Lung microvascular endothelial cell (primary cell): ENCODE data around the gene SMKR1. TPM values are rescaled to one million over a fixed set of nuclear protein-coding genes. Genes with fewer than 3 reads are reported as not detected.
"Not testable (repeated sequence)": the region's sequence is repeated elsewhere in the genome, so short reads cannot be mapped to it uniquely, and the experiment has no call there.

Source experiments
- DNase-seq, 2 donors: peaks; one replicate each; pipeline versions ENCODE4 v3.0.0 to v3.0.0-alpha.2; 2010; ENCODE audit warnings: low read depth in 2 of 2
- total RNA-seq: library from RNA; depleted of rRNA; stranded (reverse); fragments of >200 nt; gene quantifications from 2 replicates; pipeline ENCODE4 v1.2.1, GENCODE V29; 2014

The SMKR1 gene
- total RNA-seq = 0.20 and 0.22 TPM in 2 replicates

DNA sequence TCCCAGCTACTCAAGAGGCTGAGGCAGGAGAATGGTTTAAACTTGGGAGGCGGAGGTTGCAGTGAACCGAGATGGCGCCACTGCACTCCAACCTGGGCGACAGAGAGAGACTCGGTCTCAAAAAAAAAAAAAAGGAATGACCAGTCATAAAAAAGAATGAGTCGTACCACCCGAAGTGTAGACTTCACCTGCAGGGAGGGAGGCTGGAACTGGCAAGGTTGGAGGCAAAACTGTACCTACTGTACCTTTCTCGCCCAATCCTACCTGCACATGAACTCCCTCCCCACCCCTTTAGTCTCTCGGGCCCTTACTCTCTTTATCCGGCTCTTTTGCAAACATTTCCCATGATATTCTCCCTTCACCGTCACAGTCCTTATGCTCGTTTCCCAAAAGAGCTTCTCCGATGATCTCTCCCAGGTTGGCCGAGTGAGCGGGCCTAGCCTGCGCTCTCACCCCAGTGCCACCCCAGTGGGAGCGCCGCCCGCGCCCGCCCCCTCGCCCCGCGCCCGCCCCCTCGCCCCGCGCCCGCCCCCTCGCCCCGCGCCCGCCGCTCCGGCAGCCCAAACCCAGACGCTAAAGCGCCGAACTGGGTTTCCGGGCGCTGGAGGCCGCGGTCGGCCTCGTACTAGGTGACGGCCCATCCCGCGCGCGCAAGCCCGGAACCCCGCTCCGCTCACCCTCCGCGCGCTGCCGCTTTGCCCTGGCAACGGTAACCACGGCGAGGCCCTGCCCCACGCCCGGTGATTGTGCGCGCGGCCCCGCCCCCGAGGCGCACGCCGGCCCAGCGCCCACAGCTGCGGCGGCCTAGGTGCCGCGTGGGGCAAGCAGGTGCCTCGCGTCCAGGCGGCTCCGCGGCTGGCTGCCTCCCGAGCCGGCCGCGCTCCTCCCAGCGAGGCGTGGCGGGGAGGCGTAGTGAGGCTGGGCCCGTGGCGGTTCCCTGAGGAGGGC is at the start of gene SMKR1:
TSS of gene SMKR1 (plus strand) at position 772 of the 948 bp plus-strand sequence. CDS start 294 bp downstream, outside the sequence.
- peak; percentile 70 to 75 for DNase-seq

DNA sequence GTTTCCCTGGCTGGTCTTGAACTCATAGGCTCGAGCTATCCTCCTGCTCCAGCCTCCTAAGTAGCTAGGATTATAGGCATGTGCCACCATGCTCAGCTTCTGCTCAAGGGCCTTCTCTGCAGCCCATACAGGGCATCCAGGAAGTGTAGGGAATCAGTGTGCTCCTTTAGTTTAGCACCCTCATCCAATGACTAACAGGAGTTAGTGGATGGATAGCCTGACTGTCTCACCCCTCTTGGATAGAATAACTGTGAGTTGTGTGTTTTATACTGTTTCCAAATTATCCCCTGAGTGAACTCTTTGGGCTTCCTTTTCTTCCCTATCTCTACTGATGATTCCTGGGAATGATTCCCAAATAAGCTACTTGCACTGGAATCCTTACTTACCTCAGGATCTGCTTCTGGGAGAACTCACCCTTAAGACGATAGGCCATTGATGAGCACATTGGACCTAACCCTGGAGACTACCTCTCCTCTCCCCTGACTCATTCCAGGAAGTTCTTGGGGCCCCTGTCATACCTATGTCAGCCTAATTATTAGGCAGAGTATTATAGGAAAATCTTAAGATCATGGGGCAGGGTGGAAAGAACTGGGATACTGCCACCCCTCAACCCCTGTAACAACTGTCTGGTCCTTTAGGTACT is 49.6 kb upstream of the SMKR1 start:
- DNase-seq = no peak

DNA sequence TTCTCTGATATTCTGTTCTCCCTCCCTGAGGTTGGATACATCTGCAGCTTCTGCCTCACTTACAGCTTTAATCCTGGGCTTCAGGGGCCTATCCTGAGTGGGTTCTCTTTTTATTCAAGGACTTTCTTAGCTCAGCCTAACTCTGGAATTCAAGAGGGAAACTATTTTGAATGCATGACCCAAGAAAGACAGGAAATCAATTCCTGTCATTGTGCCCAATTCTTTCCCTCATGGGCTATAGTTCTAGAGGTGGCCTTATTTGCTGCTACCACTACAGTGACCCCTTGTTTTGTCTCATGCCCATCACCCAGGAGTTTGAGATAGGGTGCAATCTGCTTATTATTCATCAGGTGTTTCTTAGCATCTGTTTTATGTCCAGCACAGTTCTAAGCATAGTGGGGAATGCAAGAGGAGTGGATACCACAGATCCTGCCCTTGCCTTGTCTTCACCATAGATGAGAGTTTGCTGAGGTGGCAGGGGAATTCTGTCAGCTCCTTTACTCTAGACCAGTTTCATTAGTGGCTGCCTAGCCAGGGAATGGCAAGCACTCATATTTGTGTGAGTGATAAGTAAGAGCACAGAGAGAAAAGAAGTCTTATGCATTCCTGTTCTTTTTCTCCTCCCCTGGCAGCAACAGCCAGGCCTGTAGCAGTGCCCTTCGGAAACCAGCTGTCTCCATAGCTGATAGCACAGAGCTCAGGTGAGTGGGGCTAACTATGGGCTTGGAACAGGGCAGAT is 48.7 kb upstream of the SMKR1 start:
- peak in 1 of 2 donors; percentile 11 for DNase-seq

DNA sequence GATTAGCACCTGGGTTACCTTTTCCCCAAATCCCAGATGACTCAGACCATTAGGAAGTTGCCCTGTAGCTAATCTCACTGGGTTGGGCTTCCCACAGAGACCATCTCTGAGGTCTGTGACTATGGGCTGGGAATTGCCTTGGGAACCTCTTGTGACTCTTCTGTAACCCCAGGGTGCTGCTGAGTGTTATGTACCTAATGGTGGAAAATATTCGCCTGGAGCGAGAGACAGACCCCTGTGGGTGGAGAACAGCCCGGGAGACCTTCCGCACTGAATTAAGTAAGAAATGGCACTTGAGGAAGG is 48.1 kb upstream of the SMKR1 start:
- no peak for DNase-seq

DNA sequence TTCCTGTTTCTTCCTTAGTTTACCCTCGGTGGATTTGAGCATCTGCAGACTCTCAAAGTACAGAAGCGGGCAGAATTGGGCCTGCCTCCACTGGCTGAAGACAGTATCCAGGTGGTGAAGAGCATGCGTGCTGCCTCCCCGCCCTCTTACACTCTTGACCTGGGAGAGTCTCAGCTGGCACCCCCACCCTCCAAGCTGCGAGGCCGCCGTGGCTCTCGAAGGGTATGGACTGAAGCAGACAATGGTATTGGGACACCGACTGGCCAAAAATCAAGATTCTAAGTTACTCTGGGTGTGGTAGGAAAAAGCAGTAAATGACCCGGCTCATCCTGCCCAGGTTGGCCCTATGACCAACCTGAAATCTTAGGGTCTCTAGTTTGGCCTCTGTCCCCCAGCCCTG is 45.9 kb upstream of the SMKR1 start:
- no peak for DNase-seq

DNA sequence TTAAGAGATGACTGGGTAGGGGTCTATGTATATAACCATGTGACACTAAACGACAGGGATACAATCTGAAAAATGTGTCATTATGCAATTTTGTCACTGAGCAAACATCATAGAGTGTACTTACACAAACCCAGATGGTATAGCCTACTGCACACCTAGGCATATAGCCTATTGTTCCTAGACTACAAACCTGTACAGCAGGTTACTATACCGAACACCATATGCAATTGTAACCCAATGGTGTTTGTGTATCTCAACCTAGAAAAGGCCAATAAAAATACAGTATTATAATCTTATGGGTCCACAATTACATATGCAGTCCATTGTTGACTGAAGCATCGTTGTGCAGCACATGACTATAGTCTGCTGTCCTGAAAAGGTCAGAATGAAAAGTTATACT is 45.2 kb upstream of the SMKR1 start:
- no peak for DNase-seq

DNA sequence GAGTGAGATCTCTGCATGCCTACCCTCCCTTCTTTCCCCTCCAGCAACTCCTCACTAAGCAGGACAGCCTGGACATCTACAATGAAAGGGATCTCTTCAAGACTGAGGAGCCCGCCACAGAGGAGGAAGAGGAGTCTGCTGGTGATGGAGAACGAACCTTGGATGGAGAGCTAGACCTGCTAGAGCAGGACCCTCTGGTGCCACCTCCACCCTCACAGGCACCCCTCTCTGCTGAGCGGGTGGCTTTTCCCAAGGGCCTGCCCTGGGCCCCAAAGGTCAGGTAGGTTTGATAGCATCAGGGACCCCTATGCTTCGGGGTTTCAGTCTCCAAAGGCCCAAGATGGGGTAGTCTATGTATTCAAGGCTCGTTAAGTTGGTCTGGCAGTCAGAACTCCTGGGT is 44.2 kb upstream of the SMKR1 start:
- no peak for DNase-seq

DNA sequence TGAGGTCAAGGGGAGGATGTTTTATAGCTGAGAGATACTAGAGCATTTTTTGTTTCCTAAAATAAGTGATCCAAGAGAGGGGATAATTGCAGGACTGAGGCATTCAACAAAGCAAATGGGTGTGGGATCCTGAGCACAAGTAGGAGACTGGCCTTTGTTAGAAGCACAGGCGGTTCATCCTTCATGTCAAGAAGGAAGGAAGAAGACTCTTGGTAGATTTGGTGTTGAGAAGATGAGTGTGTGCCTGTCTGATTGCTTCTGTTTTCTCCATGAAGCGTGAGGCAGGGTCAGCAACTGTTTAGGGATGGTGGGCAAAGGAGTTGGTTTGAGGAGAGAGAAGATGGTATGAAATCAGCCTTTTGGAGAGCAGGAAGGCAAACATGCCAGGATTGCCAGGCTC is 40.5 kb upstream of the SMKR1 start:
- DNase-seq = no peak

DNA sequence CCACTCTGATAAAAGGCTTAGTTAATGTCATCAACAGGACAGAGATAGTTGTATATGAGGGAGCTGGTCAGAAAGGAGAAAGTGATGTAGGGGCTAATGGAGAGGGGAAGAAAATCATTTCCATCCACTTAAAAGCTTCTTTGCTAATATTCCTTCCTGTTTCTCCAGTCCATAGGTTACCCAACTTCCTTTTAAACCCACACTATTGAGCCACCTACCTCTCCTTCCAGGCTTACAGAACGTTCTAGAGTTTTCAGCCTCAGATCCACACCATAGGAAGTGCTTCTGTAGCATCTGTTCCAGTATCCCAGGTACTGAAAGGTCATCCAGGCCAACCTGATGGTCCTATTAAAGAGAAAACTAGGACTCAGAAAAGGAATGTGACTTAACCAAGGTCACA is 39.9 kb upstream of the SMKR1 start:
- DNase-seq = no peak

DNA sequence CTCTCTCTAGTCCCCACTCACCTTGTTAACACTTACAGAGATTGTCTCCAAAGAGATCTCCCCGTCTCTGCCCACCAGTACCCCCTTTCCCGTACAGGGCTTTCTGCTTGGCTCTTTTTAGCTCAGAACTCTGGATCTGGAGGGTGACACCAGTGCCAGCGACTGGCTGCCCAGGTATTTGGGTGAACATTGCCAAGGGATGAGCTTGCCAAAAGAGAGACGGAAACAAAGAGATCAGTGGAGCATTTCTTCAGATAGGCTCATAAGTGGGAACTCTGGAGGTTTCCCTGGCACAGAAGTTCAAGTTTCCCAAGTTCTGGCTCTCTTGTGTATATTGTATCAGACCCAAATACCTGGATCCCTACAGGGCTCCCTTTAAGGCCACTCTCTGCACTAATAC is 38.1 kb upstream of the SMKR1 start:
- DNase-seq = no peak

DNA sequence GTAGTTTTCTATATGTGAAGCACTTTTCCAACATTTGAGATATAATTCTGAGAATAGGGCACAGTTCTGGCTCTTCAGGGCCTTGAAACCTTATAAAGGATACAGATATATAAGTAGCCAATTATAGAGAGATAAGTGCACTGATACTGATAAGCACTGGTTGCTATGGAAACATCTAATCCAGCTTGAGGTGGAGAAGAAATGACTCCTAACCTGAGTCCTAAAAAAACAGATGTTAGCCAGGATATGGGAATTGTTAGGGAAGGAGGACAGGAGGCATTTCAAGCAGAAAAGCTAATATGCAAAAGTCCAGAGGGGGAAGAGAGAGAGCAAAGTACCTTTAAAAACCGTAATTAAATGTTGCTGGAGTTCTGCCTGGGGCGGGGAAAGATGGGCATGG is 37.3 kb upstream of the SMKR1 start:
- DNase-seq = no peak

DNA sequence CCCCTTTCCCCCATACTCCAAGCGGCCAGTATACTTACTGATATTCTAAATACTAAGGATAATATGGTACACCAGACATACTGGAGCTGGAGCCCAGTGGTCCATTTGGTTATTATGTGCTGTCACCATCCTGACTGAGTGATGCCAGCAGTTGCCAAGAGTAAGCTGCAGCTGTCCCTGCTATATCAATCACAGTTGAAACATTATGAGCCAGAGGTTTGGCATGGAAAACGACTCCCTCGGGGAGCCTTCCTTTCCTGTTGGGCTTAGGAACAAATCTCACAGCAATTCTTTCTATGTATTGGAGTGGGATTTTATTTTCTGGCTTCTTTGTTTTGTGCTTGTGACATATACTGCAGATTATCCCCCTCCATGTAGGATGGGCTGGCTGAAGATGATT is 35.5 kb upstream of the SMKR1 start:
- DNase-seq = no peak

DNA sequence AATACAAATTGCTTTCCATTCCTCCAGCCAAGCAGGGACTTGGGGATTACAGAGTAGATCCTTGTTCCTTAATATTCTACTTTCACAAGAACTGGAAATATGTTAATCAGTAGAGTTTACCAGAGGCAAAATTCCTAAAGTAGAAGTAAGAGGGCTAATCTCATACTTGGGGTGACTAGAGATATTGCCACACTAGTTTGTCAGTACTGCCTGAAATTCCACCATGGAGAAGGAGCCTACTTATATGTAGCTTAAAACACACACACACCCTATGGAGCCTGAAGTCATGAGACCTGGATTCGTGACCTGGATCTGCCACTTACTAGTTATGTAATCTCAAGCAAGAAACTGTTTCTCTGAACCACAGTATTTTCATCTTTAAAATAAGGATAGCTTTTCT is 34.2 kb upstream of the SMKR1 start:
- DNase-seq = no peak

DNA sequence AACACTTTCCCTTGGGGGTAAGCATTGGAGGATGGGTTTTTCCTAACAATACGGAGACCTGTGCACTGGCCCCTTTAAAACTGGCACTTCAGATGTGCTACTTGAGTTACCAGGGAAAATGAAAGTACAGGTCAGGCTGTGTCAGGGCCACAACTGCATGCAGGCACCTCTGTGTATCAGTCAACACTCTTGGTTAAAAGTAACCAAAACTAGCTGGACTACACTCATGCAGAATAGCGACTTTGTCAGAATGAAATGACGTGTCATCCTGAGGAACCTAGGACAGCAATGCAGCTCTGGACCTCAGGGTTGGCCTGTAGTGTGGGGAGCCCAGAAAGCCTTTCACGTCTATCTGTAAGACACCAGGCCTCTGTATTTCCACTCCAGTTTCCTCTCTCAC is 33.8 kb upstream of the SMKR1 start:
- peak in 1 of 2 donors; percentile 18 for DNase-seq

DNA sequence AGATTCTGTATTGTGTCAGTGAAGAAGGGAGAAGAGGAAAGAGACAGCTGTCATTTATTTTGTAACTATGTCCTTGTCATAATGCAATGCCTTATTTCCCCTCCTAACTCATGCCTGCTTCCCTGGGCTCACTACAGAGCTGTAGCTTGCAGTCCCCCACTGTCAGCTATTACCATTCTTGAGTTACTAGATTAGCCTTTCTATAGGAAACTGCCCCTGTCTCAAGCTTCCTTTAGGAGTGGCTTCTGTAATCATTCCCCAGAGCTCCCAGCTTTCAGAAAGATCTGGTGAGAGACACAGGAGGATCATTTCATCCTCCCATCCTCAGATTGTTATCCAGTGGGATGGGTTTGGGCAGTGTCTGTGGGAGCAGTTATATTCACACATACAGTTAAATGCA is 32.4 kb upstream of the SMKR1 start:
- no peak for DNase-seq

DNA sequence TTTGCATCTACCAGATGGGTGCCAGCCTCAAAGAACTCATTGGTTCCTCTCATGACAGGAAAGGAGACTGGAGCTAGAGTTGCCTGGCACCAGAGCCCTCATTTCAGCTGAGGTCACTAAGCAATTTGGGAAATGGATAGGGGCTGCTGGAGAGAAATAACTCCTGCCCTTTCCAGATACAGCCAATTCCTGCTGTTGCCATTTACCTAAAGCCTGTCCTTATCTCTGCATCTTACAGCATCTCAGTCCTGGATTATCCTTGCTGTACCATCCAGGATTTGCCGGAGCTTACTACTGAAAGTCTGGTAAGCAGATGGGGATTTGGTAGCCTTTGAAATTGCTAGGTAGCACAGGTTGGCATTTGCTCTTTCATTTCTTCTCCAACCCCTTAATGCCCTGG is 31.9 kb upstream of the SMKR1 start:
- no peak for DNase-seq

DNA sequence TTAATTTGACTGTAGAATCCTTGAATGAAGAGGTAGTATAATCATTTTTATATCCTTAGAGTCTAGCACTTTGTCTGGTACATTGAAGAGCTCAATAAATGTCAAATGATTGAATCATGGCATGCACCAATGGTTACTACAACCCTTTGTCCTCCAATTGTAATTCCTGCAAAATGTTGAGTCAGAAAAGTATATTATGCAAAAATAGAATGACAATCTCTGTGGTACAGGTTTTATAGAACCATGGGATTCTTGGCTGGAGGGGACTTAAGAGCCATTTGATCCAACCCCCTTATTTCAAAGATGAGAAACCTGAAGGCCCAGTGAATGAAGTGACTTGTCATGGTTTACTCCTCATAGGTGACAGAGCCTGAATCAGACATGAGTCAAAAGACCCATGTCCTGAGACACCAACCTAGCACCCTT is 30.9 kb upstream of the SMKR1 start:
- DNase-seq = no peak

DNA sequence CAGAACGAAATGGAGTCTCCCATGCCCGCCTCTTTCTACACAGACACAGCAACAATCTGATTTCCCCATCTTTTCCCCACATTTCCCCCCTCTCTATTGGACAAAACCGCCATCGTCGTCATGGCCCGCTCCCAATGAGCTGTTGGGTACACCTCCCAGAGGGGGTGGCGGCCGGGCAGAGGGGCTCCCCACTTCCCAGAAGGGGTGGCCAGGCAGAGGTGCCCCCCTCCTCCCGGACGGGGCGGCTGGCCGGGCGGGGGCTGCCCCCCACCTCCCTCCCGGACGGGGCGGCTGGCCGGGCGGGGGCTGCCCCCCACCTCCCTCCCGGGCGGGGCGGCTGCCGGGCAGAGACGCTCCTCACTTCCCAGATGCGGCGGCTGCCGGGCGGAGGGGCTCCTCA is 26.4 kb upstream of the SMKR1 start:
- not testable (repeated sequence) for DNase-seq

DNA sequence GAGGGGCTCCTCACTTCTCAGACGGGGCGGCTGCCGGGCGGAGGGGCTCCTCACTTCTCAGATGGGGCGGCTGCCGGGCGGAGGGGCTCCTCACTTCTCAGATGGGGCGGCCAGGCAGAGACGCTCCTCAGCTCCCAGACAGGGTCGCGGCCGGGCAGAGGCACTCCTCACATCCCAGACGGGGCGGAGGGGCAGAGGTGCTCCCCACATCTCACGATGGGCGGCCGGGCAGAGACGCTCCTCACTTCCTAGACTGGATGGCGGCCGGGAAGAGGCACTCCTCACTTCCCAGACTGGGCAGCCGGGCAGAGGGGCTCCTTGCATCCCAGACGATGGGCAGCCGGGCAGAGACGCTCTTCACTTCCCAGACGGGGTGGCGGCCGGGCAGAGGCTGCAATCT is 25.9 kb upstream of the SMKR1 start:
- DNase-seq = not testable (repeated sequence)

DNA sequence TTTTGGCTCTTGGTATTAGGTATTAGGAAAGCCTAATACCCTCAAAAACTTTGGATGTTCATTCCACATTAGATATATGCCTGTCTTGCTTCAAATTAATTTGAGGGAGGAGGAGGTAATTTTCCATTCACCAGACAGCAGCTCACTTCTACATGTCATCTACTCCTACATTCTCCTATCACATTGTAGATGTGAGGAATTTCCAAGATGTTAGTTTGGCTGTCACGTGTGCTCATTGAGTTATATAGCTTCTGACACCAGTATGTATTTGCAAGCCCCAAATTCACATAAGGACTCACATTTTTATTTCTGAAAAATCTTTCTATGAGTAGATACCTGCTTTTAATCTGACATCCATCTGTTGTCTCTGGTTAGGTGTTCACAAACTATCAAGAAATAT is 22.5 kb upstream of the SMKR1 start:
- no peak for DNase-seq

DNA sequence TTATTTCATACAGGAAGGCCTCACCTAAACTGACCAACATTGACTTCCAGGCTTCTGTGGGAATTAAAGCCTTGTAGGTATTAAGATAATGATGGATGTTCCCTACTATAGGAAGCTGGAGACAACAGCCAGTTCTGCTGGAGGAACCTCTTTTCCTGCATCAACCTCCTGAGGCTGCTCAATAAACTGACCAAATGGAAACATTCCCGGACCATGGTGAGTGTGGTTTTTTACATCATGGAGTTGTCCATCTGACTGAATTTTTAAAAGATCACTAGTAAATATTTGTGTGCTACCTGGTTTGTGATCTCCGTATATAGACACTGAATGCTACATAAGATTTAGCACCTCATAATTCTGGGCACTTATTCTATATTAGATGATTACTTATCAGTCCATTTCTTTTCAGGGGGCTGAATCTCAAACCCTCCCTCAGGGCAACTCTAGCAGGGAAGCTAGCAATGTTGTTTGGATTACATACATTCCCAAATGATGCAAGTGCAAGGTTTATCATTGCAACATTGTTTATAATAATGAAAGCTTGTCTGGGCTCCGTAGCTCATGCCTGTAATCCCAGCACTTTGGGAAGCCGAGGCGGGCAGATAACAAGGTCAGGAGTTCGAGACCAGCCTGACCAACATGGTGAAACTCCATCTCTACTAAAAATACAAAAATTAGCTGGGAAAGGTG is 21.5 kb upstream of the SMKR1 start:
- DNase-seq = no peak

DNA sequence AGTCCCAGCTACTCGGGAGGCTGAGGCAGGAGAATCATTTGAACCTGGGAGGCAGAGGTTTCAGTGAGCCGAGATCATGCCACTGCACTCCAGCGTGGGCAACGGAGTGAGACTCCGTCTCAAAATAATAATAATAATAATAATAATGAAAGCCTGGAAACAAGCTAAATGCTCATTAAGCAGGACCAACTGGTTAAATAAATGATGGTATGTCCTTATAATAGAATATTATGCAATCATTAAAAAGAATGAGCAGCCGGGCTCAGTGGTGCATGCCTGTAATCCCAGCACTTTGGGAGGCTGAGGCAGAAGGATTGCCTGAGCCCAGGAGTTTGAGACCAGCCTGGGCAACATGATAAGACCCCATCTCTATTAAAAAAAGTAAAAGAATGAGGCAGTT is 21.0 kb upstream of the SMKR1 start:
- DNase-seq = not testable (repeated sequence)
